ENCODE data around the gene ACAD8.

The ACAD8 gene

DNA sequence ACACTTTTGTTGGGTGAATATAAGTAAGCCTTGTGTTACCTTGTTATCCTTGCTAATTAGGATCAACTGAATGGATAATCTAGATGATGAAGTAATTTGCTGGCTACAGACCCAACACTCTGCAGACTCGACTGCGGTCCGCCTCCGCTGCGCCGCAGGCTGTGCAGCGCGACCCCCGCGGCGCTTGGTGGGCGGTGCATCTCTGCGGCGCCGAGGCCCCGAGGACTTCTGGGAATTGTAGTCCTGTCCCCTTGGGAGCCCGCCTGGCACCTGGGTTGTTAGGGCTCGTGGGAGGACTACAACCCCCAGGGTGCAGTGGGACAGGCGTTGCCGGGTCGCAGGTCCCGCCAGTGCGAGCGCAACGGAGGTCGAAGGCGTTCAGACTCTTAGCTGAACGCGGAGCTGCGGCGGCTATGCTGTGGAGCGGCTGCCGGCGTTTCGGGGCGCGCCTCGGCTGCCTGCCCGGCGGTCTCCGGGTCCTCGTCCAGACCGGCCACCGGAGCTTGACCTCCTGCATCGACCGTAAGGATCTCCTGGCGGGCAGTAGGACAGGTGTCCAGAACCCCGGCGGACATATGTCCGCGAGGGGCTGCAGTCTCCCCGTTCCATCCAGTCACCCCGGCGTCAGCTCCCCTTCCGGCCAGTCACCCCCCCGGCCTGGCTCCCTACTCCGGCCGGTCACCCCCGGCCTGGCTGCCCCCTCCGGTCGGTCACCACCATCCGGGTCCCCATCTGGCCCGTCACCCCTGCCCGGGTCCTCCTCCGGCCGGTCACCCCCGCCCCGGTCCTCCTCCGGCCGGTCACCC is at the start of gene ACAD8, which contains the start of gene THYN1:
Gene ACAD8 (plus strand): TSS at position 381 of the 806 bp plus-strand sequence. CDS start 33 bp downstream, at position 414.
Gene THYN1 (minus strand): TSS at position 165 of the 806 bp plus-strand sequence. CDS start 470 bp downstream, outside the sequence.
- peak; percentile 97 for DNase-seq

DNA sequence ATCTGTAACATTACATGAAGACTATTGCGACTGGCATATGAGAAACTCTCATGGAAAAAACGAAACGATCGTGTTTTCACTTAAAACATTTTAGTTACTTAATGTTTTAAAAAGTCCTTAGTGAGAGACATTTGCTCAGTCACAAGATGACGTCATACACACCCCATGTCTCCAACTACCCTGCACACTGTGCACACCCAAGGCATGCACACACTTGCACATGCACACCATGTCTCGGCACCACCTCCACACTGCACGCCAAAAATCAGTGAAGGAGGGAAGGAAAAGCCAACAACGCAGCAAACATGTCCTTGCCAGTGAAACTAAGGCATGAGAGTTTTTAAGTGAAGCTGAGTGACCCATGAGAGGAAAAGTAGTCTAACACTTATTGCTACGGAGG is 47.6 kb upstream of the ACAD8 start:
- DNase-seq = no peak

DNA sequence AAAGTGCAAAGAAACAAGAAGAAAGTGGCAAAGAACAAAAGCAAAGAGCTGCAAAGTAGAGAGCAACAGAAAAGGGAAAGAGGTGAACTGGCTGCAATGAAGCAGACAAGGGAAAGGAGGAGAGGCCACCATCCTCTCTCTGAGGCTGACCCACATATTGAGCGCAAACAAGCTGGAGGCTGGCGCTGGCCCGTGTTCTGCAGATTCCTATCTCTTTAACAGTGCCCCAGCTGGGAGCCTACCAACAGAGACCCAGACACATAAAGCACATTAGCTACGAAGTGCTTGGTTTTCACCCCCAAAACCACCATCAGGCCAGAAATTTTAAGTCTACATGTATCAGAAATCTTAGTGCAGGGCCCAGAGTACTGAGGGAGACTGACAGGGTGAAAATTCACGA is 47.2 kb upstream of the ACAD8 start:
- DNase-seq = no peak

DNA sequence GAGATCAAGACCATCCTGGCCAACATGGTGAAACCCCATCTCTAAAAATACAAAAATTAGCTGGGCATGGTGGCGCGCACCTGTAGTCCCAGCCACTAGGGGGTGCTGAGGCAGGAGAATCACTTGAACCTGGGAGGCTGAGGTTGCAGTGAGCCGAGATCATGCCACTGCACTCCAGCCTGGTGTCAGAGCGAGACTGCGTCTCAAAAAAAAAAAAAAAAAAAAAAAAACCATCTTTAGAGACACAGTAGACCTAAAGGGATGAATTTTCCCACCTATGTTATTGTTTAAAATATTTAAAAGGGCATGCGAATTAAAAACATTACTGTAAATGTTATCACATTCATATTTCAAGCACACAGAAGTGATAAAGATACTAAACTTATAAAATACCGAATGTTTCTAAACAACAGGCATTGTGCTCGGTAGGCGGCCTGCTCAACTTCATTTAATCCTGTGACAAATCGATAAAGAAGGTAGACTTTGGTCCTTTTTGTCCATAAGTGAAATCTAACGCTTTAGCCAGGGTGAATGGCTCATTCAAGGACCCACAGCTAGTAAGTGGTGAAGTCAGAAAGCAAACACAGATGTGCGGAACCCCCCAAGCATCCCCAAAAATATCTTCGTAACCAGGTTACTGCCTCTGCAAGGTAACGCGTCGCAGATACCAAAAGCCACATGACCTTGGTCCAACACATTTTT is 45.7 kb upstream of the ACAD8 start:
- peak; percentile 75 for DNase-seq

DNA sequence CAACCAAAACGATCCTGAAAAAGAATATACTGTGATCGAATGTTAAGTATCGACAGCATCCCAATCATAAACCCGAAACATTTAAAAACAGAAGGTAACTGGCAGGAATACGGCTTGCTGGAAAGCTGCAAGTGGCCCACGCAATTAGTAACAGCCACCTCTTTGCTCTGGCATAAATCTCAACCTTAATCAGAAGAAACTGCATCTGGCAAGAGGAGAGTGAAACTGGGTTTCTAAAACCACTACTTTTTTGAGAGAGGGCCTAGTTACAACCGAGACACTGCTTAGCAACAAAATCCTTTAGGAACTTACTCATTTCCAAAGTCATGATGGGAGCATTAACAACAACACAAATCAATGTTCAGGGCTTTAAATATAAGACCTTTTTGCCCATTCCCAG is 37.5 kb upstream of the ACAD8 start:
- no peak for DNase-seq

DNA sequence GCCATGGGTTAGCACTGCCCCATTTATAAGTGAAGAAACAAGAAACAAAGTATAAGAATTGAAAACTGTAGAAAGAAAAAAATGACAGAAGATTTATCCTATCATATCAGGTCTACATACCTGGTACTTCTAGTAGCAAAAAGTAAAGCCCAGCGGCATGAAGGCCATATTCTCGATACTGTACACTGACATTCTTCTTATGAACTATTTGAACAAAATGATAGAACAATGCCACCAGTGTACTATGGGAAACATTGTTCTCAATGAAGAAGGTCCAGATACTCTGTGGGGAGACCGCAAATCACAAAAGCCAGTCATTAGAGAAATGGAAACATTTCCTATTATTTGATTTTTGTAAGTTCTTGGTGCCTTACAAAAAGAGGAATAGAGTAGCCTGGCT is 36.6 kb upstream of the ACAD8 start:
- DNase-seq = no peak

DNA sequence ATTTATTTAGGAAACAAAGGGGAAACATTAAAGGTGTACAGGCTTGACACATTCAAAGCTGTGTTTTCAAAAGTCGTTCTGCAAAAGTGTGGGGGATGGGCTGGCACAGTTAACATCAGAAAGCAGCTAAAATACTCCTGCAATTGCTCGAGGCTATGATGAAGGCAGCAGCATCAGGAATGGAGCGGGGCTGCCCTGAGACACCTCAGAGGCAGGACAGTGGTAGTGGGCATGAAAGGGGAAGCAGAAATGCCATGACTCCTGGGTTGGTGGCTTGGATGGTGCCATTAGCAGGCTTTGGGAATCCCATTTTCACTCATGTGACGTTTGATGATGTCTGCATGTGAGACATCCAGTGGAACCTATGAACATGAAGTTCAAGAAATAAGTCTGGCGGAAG is 30.2 kb upstream of the ACAD8 start:
- peak; percentile 39 for DNase-seq

DNA sequence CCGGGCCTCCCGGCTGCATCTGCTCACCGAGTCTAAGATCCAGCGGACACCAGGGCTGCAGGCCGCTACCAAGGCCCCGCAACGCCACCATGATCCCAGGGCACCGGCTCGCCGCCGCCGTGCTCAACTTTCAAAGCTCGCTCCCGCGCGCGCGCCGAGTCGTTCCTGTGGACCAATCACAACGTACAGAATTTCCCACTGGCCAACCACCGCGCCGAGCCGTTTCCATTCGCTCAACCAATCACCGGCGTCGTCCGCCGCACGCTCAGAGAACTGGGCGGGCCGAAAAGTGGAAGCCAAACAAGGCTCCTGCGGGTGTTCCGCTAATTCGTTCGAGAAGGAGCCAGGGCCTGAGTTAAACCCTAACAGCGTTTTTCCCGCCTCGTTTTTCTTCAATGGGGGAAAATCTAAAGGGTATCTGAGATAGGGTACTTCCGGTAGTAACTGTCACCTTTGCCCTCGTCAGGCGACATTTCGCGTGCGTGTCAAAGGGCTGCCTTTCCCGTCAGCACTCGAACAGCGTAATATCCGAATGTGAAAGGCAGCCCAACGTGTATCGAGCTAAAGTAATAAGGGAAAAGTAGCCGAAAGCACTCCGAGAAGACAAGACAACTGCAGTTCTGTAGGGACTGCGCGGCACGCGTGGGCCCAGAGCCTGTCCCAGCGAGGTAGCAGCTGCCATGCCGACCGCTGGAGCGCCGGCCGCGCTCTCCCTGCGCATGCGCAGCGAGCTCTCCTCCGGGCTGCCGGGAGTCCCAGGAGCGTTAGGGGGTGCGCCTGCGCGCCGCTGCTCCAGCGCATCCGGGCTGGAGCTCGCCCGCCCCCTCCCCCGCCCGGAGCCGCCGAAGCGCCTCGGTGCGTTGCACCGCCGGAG is 29.3 kb upstream of the ACAD8 start, which contains the start of the genes NCAPD3 and VPS26B:
Gene NCAPD3 (minus strand): TSS at position 132 of the 874 bp plus-strand sequence. CDS start 41 bp downstream, at position 91.
Gene VPS26B (plus strand): TSS at position 836 of the 874 bp plus-strand sequence. CDS start 452 bp downstream, outside the sequence.
- DNase-seq = peak; percentile 98

DNA sequence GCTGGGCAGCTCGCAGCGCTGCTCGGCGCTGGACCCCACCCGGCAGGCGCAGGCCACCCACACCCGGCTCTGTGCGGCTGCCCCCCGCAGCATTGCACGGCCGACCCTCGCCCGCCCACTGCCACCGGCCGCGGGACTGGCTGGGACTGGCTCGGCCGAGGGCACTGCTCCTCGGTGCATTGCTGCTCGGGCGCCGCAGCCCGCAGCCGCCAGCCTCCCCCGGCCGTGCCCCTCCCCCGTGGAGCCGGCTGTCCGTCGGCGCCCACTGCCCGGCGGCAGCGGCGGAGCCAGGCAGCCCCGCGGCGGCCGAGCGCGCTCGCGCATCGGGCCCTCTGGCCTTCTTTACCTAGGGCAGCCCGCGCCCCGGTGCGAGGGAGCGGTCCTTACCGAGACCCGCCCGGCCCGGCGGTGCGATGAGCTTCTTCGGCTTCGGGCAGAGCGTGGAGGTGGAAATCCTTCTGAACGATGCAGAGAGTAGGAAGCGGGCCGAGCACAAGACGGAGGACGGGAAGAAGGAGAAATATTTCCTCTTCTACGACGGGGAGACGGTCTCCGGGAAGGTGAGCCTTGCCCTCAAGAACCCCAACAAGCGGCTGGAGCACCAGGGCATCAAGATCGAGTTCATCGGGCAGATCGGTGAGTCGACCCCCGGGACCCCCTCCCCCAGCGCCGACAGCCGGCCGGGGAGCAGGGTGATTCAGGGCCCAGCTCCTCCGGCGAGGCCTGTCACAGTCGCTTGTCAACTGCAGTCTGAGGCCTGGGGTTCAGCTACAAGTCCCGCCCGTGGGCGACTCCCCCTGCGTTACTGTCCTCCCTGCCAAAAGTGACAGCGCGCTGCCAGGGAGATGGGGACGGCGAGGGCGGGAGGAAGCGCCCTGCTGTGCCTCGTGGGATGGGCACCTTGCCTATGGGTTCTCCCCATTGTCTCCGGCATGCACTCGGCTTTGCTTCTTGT is 28.4 kb upstream of the ACAD8 start:
- peak; percentile 80 for DNase-seq

DNA sequence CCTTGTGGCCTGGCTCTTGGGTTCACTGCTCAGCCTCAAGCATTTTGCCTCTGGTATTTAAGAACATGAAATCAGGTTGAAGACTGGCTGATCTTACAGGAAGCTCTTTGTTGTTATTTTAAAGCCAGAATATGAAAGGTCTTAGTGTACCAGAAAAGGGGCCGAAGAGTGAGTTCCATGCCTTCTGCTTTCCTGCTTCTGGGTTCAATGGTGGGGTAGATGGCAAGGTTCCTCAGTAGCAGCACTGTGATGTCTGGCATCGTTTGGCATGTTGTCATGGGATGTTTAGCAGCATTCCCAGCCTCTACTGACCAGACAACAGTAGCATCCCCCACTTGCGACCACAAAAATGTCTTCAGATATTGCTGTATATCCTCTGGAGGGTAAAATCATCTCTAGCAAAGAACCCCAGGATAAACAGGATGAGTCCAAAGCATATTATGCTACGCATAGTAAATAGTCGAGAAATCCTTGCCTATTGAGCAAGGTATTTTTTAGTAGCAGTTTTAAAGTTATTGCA is 26.5 kb upstream of the ACAD8 start:
- no peak for DNase-seq

DNA sequence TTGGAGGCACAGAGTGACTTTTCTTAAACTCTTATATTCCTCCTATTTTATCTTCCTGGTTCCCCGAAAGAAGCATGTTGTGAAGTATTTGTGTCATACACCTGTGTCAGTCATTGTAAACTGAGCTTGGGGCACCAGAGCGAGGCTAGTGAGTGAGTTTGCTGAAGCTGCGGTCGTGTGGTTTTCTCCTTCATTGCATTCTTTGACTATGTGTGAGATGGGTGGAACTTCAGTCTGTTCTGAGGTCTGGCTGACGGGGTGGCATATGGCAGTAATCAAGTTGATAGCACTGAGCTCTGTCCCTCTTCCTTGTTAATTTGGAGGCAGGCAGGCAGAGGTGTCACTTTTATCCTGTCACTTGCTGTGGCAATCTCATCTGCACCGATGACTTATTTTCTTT is 24.7 kb upstream of the ACAD8 start:
- peak; percentile 25 for DNase-seq

DNA sequence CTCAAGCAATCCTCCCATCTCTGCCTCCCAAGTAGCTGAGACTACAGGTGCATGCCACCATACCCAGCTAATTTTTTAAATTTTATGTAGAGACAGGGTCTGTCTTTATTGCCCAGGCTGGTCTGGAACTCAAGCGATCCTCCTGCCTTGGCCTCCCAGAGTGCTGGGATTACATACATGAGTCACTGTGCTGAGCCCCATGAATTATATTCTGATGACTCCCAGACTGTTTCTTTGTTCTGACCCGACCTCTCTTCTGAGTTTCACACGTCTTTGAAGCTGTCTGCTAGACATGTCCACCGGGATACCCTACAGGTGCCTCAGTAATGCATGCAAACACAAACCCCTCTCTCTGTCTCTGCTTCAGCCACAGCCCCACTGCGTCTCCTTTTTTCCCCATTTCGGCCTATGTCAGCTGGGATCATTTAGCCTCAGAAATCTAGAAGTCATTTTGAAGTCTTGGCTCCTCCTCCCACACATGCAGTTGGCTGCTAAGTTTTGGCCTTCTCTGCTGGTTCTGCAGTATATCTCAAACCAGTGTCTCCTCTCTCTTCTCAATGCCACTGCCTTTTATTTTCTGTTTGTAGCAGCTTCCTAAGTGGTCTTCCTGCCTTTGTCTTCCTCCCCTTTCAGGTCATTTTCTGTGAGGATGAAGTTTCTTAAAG is 24.1 kb upstream of the ACAD8 start:
- DNase-seq = no peak

DNA sequence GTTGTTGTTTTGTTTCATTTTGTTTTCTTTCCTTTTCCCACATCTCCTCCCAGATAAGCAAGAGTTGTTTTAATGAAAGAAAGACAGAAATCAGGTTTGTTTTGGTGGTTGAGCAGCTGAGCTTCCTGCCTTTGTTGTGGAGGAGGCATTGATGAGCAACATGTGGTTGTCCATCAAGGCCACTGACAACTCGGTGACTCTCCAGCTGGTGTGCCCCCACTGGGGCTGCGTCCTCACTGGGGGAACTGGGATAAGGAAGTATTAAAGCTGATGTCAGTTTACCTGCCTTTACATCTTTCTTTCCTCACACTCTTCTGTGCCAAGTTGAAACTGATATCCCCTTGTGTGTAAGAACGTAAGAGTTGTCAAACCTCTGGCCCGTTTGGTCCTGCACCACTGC is 23.0 kb upstream of the ACAD8 start:
- DNase-seq = no peak

DNA sequence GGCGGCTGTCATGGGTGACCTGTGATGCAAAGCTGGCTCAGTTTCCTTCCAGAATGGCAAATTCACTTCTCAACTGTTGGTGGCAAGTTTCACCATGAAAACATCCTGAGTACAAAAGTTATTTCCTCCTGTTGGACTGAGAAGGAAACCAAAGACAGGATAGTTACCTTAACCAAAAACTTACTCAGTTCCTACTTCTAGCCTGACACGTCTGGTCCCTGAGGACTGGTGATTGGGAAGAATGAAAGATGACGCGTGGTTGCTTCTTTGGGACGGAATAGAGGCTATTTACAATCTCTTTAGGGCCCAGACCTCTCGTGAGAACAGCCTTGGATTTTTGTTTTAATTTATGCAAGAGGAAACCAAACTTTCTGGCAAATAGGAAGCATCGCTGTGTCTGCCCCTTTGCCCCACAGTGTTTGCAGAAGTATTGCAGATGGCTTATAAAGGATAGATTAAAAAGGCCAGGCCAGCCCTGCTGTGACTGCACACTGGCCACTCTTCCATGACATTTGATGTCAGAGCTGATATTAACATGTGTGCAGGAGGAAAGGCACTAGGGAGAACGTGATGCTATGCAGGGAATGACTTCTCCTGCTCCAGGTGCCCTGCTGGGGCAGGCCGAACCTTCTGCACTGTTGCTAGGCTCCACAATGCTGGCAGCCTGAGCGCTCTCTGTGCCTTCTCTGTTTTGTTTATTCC is 21.3 kb upstream of the ACAD8 start:
- no peak for DNase-seq

DNA sequence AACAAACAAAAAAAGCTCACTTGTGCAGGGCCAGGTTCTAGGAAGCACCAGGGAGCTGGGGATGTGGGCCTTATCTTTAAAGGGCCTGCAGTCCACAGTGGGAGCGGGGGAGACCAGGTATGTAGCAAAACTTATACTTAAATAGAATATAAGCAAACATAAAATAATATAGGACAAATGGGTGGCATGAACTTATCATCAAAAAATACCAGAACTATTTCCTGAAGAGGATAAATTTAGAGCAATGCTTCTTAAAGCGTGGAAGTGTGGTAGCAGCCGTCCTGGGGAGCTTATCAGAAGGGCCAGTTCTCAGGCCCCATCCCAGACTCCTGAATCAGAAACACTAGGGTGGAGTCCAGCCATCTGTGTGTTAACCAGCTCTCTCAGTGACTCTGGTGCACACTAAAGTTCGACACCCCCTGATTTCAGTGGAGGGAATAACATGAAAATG is 19.6 kb upstream of the ACAD8 start:
- no peak for DNase-seq

DNA sequence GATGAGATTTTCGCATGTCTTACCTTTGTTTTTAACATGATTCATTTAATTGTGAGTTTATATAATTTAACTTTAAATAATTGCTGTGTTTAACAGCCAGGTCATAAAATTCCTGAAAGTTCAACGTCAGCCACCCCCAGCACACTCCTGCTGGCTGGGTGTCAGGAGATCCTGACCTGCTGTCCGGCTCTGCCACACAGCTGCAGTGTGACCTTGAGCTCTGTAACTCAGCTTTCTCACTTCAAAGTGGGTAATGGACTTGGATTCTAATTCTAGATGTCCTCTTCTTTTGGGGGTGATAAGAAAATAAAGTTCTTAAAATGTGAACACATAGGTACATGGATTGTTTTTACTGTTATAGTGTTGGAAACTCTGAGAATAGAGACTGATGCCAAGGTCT is 18.0 kb upstream of the ACAD8 start:
- DNase-seq = no peak

DNA sequence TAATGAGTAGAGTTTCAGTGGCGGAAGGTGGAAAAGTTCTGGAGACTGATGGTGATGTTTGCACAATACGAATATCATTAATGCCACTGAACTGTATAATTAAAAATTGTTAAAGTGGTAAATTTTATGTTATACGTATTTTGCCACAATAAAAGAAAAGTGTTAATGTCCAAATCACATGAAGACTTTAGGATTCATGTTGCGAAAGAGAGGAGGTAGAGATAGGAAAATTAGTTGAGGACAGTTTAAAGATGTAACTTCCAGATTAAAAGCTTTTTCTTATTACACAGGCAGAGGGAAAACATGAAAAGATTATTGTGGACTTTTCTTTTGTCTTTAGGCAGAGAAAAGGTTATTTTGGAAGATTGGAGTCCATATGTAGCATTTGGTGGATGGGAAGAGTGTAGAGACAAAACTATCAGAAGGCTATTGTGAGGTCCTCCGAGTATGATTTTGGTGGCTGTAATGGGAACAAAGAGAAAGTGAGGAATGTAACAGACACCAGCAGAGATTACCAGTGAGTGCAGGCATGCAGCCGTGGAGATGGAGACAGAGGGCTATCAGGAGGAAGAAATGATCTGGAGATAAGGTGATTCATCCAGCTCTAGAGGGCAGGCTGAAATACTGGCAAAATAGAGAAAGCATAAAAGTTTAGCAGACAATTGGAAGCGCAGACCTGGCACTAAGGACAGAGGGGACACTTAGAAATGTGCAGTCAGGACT is 16.4 kb upstream of the ACAD8 start:
- DNase-seq = no peak

DNA sequence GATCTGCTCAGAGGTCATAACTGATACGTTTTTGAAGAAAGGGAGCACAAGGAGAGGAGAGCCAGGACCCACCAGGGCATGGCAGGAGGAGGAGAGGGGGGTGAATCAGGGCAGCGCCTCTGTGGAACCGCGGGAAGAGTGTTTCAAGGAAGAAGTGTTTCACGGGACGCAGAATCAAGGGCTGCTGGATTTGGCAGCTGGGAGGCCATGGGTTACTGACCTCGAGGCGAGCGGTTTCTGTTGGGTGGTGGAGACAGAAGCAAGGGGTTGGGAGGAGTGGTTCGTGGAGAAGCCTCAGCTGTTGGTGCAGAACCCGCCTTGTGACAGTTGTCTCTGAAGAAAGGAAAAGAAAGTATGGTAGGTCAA is 15.8 kb upstream of the ACAD8 start:
- no peak for DNase-seq

DNA sequence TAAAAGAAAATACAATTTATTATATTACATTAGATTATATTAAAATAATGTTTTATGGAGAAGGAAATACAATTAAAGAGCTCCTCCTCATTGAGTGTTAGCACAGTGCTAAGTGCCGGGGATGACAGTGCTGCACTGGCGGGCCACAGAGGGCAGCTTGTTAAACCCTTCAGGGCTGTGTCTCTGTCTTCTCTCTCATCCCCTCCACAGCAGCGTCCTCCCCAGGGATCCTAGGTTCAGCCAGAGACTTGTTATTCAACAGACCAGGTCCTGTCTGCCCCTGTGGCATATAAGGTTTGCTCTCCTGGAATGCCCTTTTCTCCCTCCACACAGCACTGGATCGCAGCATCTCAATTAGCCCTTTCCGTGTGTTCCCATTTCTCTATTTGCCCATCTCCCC is 14.4 kb upstream of the ACAD8 start:
- no peak for DNase-seq

DNA sequence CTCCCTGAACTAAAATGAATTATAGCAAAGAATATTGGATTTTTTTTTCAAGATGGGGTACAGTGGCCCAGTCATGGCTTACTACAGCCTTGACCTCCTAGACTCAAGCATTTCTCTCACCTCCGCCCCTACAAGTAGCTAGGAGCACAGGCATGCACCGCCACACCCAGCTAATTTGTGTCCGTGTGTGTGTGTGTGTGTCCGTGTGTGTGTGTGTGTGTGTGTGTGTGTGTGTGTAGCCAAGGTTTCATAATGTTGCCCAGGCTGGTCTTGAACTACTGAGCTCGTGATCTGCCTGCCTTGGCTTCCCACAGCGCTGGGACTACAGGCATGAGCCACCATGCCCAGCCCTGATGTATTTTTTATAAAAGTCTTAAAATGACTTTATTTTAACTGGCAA is 12.8 kb upstream of the ACAD8 start:
- DNase-seq = no peak
